MG63 (cell line): ENCODE results near the gene WDR87. TPM values are rescaled to one million over a fixed set of nuclear protein-coding genes. Genes with fewer than 3 reads are reported as not detected.

Experiments
- DNase-seq: peaks from one replicate; pipeline ENCODE4 v3.0.0-alpha.2; 2020
- H3K27me3 ChIP-seq: fragments of 250-450 bp; sonication (Bioruptor Pico); 2 replicates; pipeline ENCODE4 v1.5.1; 2020; ENCODE audit warnings: mild to moderate bottlenecking, moderate library complexity
- H3K36me3 ChIP-seq: fragments of 250-450 bp; sonication (Bioruptor Pico); 2 replicates; pipeline ENCODE4 v1.5.1; 2020; ENCODE audit warnings: mild to moderate bottlenecking, moderate library complexity
- H3K4me3 ChIP-seq: fragments of 250-450 bp; sonication (Bioruptor Pico); 2 replicates; pipeline ENCODE4 v1.5.1; 2020; ENCODE audit warnings: mild to moderate bottlenecking, moderate library complexity
- H3K9me3 ChIP-seq: fragments of 250-450 bp; sonication (Bioruptor Pico); 2 replicates; pipeline ENCODE4 v1.5.1; 2020; ENCODE audit warnings: mild to moderate bottlenecking, moderate library complexity
- total RNA-seq: library from RNA; depleted of rRNA; stranded (reverse); fragments of >200 nt; shearing (Covaris generic); gene quantifications from 2 replicates; pipeline ENCODE4 v1.2.3, GENCODE V29; 2014; ENCODE audit warnings: low replicate concordance; rRNA removed

WDR87 gene
- total RNA-seq, 1 experiment from 2014 or later: not detected

- no peak for DNase-seq
- no peaks in the 10 kb centered on the region for H3K36me3 ChIP-seq
- H3K27me3 ChIP-seq: no peaks in the 10 kb centered on the region
- H3K4me3 ChIP-seq: no peak overlapping the region
- H3K9me3 ChIP-seq: no peaks in the 10 kb centered on the region; the same call in none of the 2 replicates
These were observed 51.3 kb downstream of the WDR87 start for GRCh38 chr19:37855098-37855497.

GRCh38 chr19:37845932-37846331, 60.5 kb downstream of the WDR87 start:
- Histone ChIP-seq H3K27me3 (no peaks in the 10 kb centered on the region), H3K36me3 (no peaks in the 10 kb centered on the region), H3K9me3 (no peaks in the 10 kb centered on the region), H3K4me3 (no peak overlapping the region)
- DNase-seq: no peak

Other genes with a start within 250 kb of the WDR87 start
- gene ZNF607, start 186.8 kb downstream of the WDR87 start, total RNA-seq: 0.89 and 1.3 TPM in 2 replicates
- gene ZNF573, start 127.0 kb downstream of the WDR87 start, total RNA-seq: 2.1 and 2.9 TPM in 2 replicates
- gene SIPA1L3, start 614 bp upstream of the WDR87 start, total RNA-seq: 13.8 and 18.0 TPM in 2 replicates